ENCODE data around the gene PWP1.
A peak's percentile ranks its signal among the peaks of the same experiment; 100 is the strongest.

The PWP1 gene

GRCh38 chr12:107657621-107658020 lies 28.0 kb upstream of the PWP1 start:
- Mint-ChIP-seq H3K4me3 (no peak overlapping the region), H3K36me3 (peaks cover 8% of the 10 kb centered on the region), H3K9me3 (no peaks in the 10 kb centered on the region), H3K27ac (no peak overlapping the region), H3K4me1 (peaks cover 4% of the 10 kb centered on the region), H3K27me3 (no peaks in the 10 kb centered on the region)
- no peak for DNase-seq
- CTCF ChIA-PET, result interaction anchor here (1.0 to 3.9 kb wide), 2 partner anchors 13 to 36 kb away, joined by 4 to 15 read pairs; no protein-coding TSS in a partner anchor

GRCh38 chr12:107660235-107660634 lies 25.4 kb upstream of the PWP1 start:
- CTCF ChIA-PET, result interaction anchor here (3.9 kb wide), 1 partner anchor 11 kb away, joined by 15 read pairs; no protein-coding TSS in a partner anchor
- no peak for DNase-seq
- Mint-ChIP-seq H3K4me1 (peaks cover 10% of the 10 kb centered on the region), H3K4me3 (no peak overlapping the region), H3K9me3 (no peaks in the 10 kb centered on the region), H3K27me3 (no peaks in the 10 kb centered on the region), H3K27ac (no peak overlapping the region), H3K36me3 (peaks cover 8% of the 10 kb centered on the region)

- H3K27me3 Mint-ChIP-seq, result peaks cover under 1% of the 10 kb centered on the region
Measured at GRCh38 chr12:107660861-107661415, 24.7 kb upstream of the PWP1 start.

GRCh38 chr12:107661830-107662229 lies 23.8 kb upstream of the PWP1 start:
- Mint-ChIP-seq H3K27ac (no peak overlapping the region), H3K27me3 (peaks cover 9% of the 10 kb centered on the region), H3K36me3 (peaks cover 8% of the 10 kb centered on the region), H3K4me1 (peaks cover 10% of the 10 kb centered on the region), H3K4me3 (no peak overlapping the region), H3K9me3 (no peaks in the 10 kb centered on the region)
- DNase-seq, result no peak
- CTCF ChIA-PET, result interaction anchor here (2.5 kb wide), 1 partner anchor 9 kb away, joined by 9 read pairs; no protein-coding TSS in a partner anchor

More at GRCh38 chr12:107660861-107661415, 24.7 kb upstream of the PWP1 start:
- H3K9me3 Mint-ChIP-seq, result no peaks in the 10 kb centered on the region
- no peak for DNase-seq
- CTCF ChIA-PET, result interaction anchor here (2.5 kb wide), 1 partner anchor 10 kb away, joined by 9 read pairs; no protein-coding TSS in a partner anchor
- no peak overlapping the region for H3K27ac Mint-ChIP-seq
- peaks cover 10% of the 10 kb centered on the region for H3K4me1 Mint-ChIP-seq
- peaks cover 8% of the 10 kb centered on the region for H3K36me3 Mint-ChIP-seq
- no peak overlapping the region for H3K4me3 Mint-ChIP-seq

GRCh38 chr12:107662484-107662883 lies 23.1 kb upstream of the PWP1 start:
- H3K36me3 Mint-ChIP-seq, result peaks cover 6% of the 10 kb centered on the region
- no peaks in the 10 kb centered on the region for H3K9me3 Mint-ChIP-seq
- H3K27me3 Mint-ChIP-seq, result peaks cover 16% of the 10 kb centered on the region
- no peak overlapping the region for H3K27ac Mint-ChIP-seq
- no peak overlapping the region for H3K4me3 Mint-ChIP-seq
- peaks cover 10% of the 10 kb centered on the region for H3K4me1 Mint-ChIP-seq
- DNase-seq, result no peak
- CTCF ChIA-PET, result interaction anchor here (2.5 kb wide), 1 partner anchor 9 kb away, joined by 9 read pairs; no protein-coding TSS in a partner anchor

GRCh38 chr12:107663277-107663676 lies 22.3 kb upstream of the PWP1 start:
- Mint-ChIP-seq H3K4me1 (peaks cover 10% of the 10 kb centered on the region), H3K27me3 (peaks cover 19% of the 10 kb centered on the region), H3K27ac (peak overlapping the region; percentile 60)

GRCh38 chr12:107666009-107666408 lies 19.6 kb upstream of the PWP1 start:
- Mint-ChIP-seq H3K9me3 (no peaks in the 10 kb centered on the region), H3K4me3 (no peak overlapping the region), H3K4me1 (peaks cover 13% of the 10 kb centered on the region), H3K36me3 (no peaks in the 10 kb centered on the region), H3K27ac (no peak overlapping the region), H3K27me3 (peaks cover 36% of the 10 kb centered on the region)
- CTCF ChIA-PET, result no interaction called here
- DNase-seq, result no peak

More at GRCh38 chr12:107663277-107663676, 22.3 kb upstream of the PWP1 start:
- CTCF ChIA-PET, result interaction anchor here (2.5 kb wide), 1 partner anchor 8 kb away, joined by 9 read pairs; no protein-coding TSS in a partner anchor
- no peaks in the 10 kb centered on the region for H3K9me3 Mint-ChIP-seq
- no peak overlapping the region for H3K4me3 Mint-ChIP-seq
- H3K36me3 Mint-ChIP-seq, result peaks cover 4% of the 10 kb centered on the region
- no peak for DNase-seq

- H3K4me1 Mint-ChIP-seq, result peaks cover 15% of the 10 kb centered on the region
- H3K36me3 Mint-ChIP-seq, result no peaks in the 10 kb centered on the region
- H3K4me3 Mint-ChIP-seq, result no peak overlapping the region
- H3K27me3 Mint-ChIP-seq, result peaks cover 45% of the 10 kb centered on the region
- no peaks in the 10 kb centered on the region for H3K9me3 Mint-ChIP-seq
- CTCF ChIA-PET, result interaction anchor here (1.3 kb wide), 1 partner anchor 9 kb away, joined by 3 read pairs; no protein-coding TSS in a partner anchor
- DNase-seq, result no peak
- H3K27ac Mint-ChIP-seq, result no peak overlapping the region
Measured at GRCh38 chr12:107667464-107667863, 18.1 kb upstream of the PWP1 start.

- Mint-ChIP-seq H3K9me3 (no peaks in the 10 kb centered on the region), H3K4me1 (peaks cover 7% of the 10 kb centered on the region), H3K4me3 (no peak overlapping the region), H3K36me3 (no peaks in the 10 kb centered on the region), H3K27me3 (peaks cover 47% of the 10 kb centered on the region), H3K27ac (no peak overlapping the region)
- CTCF ChIA-PET, result no interaction called here
- DNase-seq, result no peak
Measured at GRCh38 chr12:107668320-107669098, 17.1 kb upstream of the PWP1 start.

GRCh38 chr12:107669946-107670345 lies 15.7 kb upstream of the PWP1 start:
- Mint-ChIP-seq H3K4me3 (no peak overlapping the region), H3K27ac (no peak overlapping the region), H3K9me3 (no peaks in the 10 kb centered on the region), H3K27me3 (peaks cover 48% of the 10 kb centered on the region), H3K4me1 (peaks cover 6% of the 10 kb centered on the region), H3K36me3 (no peaks in the 10 kb centered on the region)
- CTCF ChIA-PET, result interaction anchor here (0.6 to 1.0 kb wide), 2 partner anchors 18 to 242 kb away, joined by 3 to 4 read pairs; no protein-coding TSS in a partner anchor
- no peak for DNase-seq

GRCh38 chr12:107670999-107671643 lies 14.5 kb upstream of the PWP1 start:
- DNase-seq, result peak; percentile 59
- Mint-ChIP-seq H3K4me3 (no peak overlapping the region), H3K27ac (no peak overlapping the region), H3K9me3 (no peaks in the 10 kb centered on the region), H3K36me3 (no peaks in the 10 kb centered on the region), H3K27me3 (peaks cover 46% of the 10 kb centered on the region), H3K4me1 (peaks cover 6% of the 10 kb centered on the region)
- CTCF ChIA-PET, result interaction anchor here (0.6 to 3.9 kb wide), 19 partner anchors 9 to 541 kb away, joined by 3 to 35 read pairs (median 5); no protein-coding TSS in a partner anchor

GRCh38 chr12:107677671-107678070 lies 7.9 kb upstream of the PWP1 start:
- no peak for DNase-seq
- Mint-ChIP-seq H3K4me3 (no peak overlapping the region), H3K9me3 (no peaks in the 10 kb centered on the region), H3K4me1 (no peaks in the 10 kb centered on the region), H3K27me3 (peaks cover 44% of the 10 kb centered on the region), H3K27ac (no peak overlapping the region), H3K36me3 (no peaks in the 10 kb centered on the region)
- CTCF ChIA-PET, result interaction anchor here (0.8 to 3.2 kb wide), 3 partner anchors 207 to 234 kb away, joined by 3 to 11 read pairs (median 3); no protein-coding TSS in a partner anchor

- peaks cover 1% of the 10 kb centered on the region for H3K4me1 Mint-ChIP-seq
- CTCF ChIA-PET, result interaction anchor here (1.3 to 5.6 kb wide), 3 partner anchors 7 to 207 kb away, joined by 3 to 35 read pairs (median 11); no protein-coding TSS in a partner anchor
- DNase-seq, result no peak
- no peaks in the 10 kb centered on the region for H3K9me3 Mint-ChIP-seq
- H3K27ac Mint-ChIP-seq, result no peak overlapping the region
- H3K36me3 Mint-ChIP-seq, result peaks cover 2% of the 10 kb centered on the region
- H3K4me3 Mint-ChIP-seq, result no peak overlapping the region
- peaks cover 40% of the 10 kb centered on the region for H3K27me3 Mint-ChIP-seq
Measured at GRCh38 chr12:107679336-107679735, 6.3 kb upstream of the PWP1 start.

- H3K27me3 Mint-ChIP-seq, result peaks cover 40% of the 10 kb centered on the region
- H3K9me3 Mint-ChIP-seq, result no peaks in the 10 kb centered on the region
- CTCF ChIA-PET, result interaction anchor here (1.6 to 5.6 kb wide), 2 partner anchors 9 to 231 kb away, joined by 7 to 35 read pairs; no protein-coding TSS in a partner anchor
- no peak overlapping the region for H3K4me3 Mint-ChIP-seq
- no peak for DNase-seq
- H3K4me1 Mint-ChIP-seq, result peaks cover 20% of the 10 kb centered on the region
- H3K36me3 Mint-ChIP-seq, result peaks cover 10% of the 10 kb centered on the region
- H3K27ac Mint-ChIP-seq, result no peak overlapping the region
Measured at GRCh38 chr12:107681455-107681835, 4.2 kb upstream of the PWP1 start.
